Peyer's patch (tissue), 4 donors: ENCODE results near the gene CD247.

Experiments used
- CTCF ChIP-seq, 6 experiments: fragments of 450-650 bp in 4 of 6; fragments of 200-600 bp in 2 of 6; sonication (generic) in 1 of 6; IDR thresholded peaks; one replicate each; pipeline ENCODE4 v1.5.1; 2017 to 2019; ENCODE audit warnings: antibody characterized with exemption in 6 of 6, mild to moderate bottlenecking in 3 of 6, moderate library complexity in 1 of 6
- POLR2A ChIP-seq, 2 donors: fragments of 450-650 bp; IDR thresholded peaks; one replicate each; pipeline ENCODE4 v1.5.1; 2017; ENCODE audit warnings: antibody characterized with exemption in 2 of 2, mild to moderate bottlenecking in 2 of 2, moderate library complexity in 2 of 2

GRCh38 chr1:167420510-167420909, 97.8 kb downstream of the CD247 start:
- TF ChIP-seq CTCF (IDR thresholded peaks at IDR 0.05), result no peak
- no peak for TF ChIP-seq POLR2A (IDR thresholded peaks at IDR 0.05)
